Thyroid gland (tissue), 4 donors: ENCODE data around the gene SP4.

Experiments
- POLR2A ChIP-seq, 2 donors: fragments of 450-650 bp; IDR thresholded peaks; one replicate each; pipeline ENCODE4 v1.6.1; 2017; ENCODE audit warnings: antibody characterized with exemption in 2 of 2, mild to moderate bottlenecking in 2 of 2, moderate library complexity in 1 of 2
- TF ChIP-seq, protein P1 (sequence below), 6 experiments: fragments of 200-600 bp in 3 of 6; fragments of 450-650 bp in 3 of 6; sonication (generic) in 3 of 6; IDR thresholded peaks; one replicate each; pipeline ENCODE4 v1.5.1; 2016 to 2019; ENCODE audit warnings: antibody characterized with exemption in 6 of 6, mild to moderate bottlenecking in 2 of 6, inconsistent platforms in 1 of 6, moderate library complexity in 1 of 6

DNA sequence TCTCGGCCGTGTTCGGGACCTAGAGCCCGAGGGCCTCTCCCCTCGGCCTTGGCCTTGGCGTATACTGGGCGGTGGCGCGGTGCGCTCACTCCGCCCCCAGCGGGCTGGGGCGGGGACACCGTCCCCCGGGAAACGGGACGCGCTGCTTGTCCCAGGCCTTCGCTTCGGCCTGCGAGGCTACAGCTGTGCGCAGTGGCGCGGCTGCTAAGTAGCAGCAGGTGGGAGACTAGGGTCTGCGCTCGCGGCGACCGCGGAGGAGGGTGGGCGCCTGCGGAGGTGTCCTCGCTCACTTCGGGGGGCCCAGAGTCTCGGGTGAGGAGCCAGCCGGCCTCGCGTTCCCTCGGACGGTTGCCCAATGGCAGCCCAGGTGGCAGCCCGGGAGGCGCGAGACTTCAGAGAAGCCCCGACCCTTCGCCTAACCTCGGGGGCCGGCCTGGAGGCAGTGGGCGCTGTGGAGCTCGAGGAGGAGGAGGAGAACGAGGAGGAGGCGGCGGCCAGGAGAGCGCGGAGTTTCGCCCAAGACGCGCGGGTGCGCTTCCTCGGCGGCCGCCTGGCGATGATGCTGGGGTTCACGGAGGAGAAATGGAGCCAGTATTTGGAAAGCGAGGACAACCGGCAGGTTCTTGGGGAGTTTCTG lies 115.1 kb downstream of the SP4 start, which contains the start of gene DNAH11:
- TF ChIP-seq, protein P1, sequence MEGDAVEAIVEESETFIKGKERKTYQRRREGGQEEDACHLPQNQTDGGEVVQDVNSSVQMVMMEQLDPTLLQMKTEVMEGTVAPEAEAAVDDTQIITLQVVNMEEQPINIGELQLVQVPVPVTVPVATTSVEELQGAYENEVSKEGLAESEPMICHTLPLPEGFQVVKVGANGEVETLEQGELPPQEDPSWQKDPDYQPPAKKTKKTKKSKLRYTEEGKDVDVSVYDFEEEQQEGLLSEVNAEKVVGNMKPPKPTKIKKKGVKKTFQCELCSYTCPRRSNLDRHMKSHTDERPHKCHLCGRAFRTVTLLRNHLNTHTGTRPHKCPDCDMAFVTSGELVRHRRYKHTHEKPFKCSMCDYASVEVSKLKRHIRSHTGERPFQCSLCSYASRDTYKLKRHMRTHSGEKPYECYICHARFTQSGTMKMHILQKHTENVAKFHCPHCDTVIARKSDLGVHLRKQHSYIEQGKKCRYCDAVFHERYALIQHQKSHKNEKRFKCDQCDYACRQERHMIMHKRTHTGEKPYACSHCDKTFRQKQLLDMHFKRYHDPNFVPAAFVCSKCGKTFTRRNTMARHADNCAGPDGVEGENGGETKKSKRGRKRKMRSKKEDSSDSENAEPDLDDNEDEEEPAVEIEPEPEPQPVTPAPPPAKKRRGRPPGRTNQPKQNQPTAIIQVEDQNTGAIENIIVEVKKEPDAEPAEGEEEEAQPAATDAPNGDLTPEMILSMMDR (IDR thresholded peaks at IDR 0.05), result peak in 2 of 6 experiments; percentile 6 to 22
- TF ChIP-seq POLR2A (IDR thresholded peaks at IDR 0.05), result peak in 1 of 2 donors; percentile 51
